ENCODE data around the gene CCDC6.

DNA sequence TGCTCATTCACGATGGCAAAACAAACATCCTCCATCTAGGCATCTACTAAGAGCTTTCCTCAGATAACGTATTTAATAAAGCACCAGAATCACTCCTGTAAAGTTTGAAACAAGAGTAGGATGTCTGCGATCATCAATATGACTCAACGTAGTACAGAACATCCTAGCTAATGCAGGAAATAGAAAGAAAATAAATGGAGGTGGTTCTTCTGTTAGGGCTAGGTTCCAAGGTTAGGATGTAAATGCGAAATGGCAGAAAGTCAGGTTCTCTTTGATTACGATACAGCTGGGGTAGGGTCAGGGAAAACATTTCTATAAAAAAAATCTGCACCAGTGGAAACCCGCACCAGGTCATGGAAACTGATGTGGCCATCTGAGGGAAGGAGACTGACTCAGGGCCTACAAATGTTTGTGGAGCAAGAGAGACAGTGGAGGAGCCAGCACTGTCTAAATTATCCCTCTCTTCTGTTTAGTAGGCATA is 29.1 kb downstream of the CCDC6 start:
- TF ChIP-seq, protein P1, sequence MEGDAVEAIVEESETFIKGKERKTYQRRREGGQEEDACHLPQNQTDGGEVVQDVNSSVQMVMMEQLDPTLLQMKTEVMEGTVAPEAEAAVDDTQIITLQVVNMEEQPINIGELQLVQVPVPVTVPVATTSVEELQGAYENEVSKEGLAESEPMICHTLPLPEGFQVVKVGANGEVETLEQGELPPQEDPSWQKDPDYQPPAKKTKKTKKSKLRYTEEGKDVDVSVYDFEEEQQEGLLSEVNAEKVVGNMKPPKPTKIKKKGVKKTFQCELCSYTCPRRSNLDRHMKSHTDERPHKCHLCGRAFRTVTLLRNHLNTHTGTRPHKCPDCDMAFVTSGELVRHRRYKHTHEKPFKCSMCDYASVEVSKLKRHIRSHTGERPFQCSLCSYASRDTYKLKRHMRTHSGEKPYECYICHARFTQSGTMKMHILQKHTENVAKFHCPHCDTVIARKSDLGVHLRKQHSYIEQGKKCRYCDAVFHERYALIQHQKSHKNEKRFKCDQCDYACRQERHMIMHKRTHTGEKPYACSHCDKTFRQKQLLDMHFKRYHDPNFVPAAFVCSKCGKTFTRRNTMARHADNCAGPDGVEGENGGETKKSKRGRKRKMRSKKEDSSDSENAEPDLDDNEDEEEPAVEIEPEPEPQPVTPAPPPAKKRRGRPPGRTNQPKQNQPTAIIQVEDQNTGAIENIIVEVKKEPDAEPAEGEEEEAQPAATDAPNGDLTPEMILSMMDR (conservative IDR thresholded peaks at IDR 0.05 in 1 of 2, IDR thresholded peaks at IDR 0.05 in 1 of 2; ENCODE audit: extremely low read depth in 1 of 2, insufficient read depth in 1 of 2, low read depth in 1 of 2, low read length in 2 of 2): no peak
- no peak for TF ChIP-seq EZH2 (IDR thresholded peaks at IDR 0.05; ENCODE audit: borderline replicate concordance, low read length)

Measured in mammary epithelial cell (primary cell).